Neural progenitor cell (in vitro differentiated cells): ENCODE results near the gene NPHP4. TPM values are rescaled to one million over a fixed set of nuclear protein-coding genes. Genes with fewer than 3 reads are reported as not detected.

Source experiments
- DNase-seq: peaks from one replicate; pipeline ENCODE4 v3.0.0-alpha.2; 2016; ENCODE audit warnings: low spot score
- H2AFZ ChIP-seq: fragments of 200-600 bp; sonication (generic); replicated peaks from 2 replicates; pipeline ENCODE4 v1.6.1; 2016; ENCODE audit warnings: antibody characterized with exemption
- H3F3A ChIP-seq: fragments of 200-600 bp; sonication (generic); 2 replicates; pipeline ENCODE4 v1.6.1; 2016; ENCODE audit warnings: antibody characterized with exemption, low read depth
- H3K27ac ChIP-seq: fragments of 200-600 bp; sonication (generic); 2 replicates; pipeline ENCODE4 v1.5.1; 2016; ENCODE audit warnings: mild to moderate bottlenecking
- H3K27me3 ChIP-seq: fragments of 200-600 bp; sonication (generic); 2 replicates; pipeline ENCODE4 v1.6.1; 2016; ENCODE audit warnings: mild to moderate bottlenecking, moderate library complexity
- H3K36me3 ChIP-seq: fragments of 200-600 bp; sonication (generic); 2 replicates; pipeline ENCODE4 v1.5.1; 2016
- H3K4me1 ChIP-seq: fragments of 200-600 bp; sonication (generic); 2 replicates; pipeline ENCODE4 v1.6.1; 2016; ENCODE audit warnings: mixed run types
- H3K4me2 ChIP-seq: fragments of 200-600 bp; sonication (generic); 2 replicates; pipeline ENCODE4 v1.6.1; 2016
- H3K4me3 ChIP-seq: fragments of 200-600 bp; sonication (generic); 2 replicates; pipeline ENCODE4 v1.5.1; 2016
- H3K79me2 ChIP-seq: fragments of 200-600 bp; sonication (generic); 2 replicates; pipeline ENCODE4 v1.6.1; 2016; ENCODE audit warnings: low read depth
- H3K9ac ChIP-seq: fragments of 200-600 bp; sonication (generic); 2 replicates; pipeline ENCODE4 v1.6.1; 2016
- H3K9me3 ChIP-seq: fragments of 200-600 bp; sonication (generic); 2 replicates; pipeline ENCODE4 v1.5.1; 2016; ENCODE audit warnings: low read depth
- H4K20me1 ChIP-seq: fragments of 200-600 bp; sonication (generic); 2 replicates; pipeline ENCODE4 v1.6.1; 2016; ENCODE audit warnings: low read depth
- H3K27ac Mint-ChIP-seq: 3 replicates; pipeline ENCODE4 v1.8.0; 2021; ENCODE audit warnings: mixed read lengths
- H3K27me3 Mint-ChIP-seq: 2 replicates; pipeline ENCODE4 v1.8.0; 2022; ENCODE audit warnings: low read depth, mild to moderate bottlenecking, inconsistent platforms, moderate library complexity, mixed read lengths; ENCODE audit not compliant: insufficient read depth
- H3K36me3 Mint-ChIP-seq: 3 replicates; pipeline ENCODE4 v1.8.0; 2021; ENCODE audit warnings: mixed read lengths
- H3K4me1 Mint-ChIP-seq: 3 replicates; pipeline ENCODE4 v1.8.0; 2021; ENCODE audit warnings: mixed read lengths
- H3K4me3 Mint-ChIP-seq: 3 replicates; pipeline ENCODE4 v1.8.0; 2021; ENCODE audit warnings: mild to moderate bottlenecking, moderate library complexity, mixed read lengths
- H3K9me3 Mint-ChIP-seq: 3 replicates; pipeline ENCODE4 v1.8.0; 2020; ENCODE audit warnings: mixed read lengths
- CTCF ChIP-seq: fragments of 200-600 bp; sonication (generic); IDR thresholded peaks from 2 replicates; pipeline ENCODE4 v1.5.1; 2017; ENCODE audit warnings: antibody characterized with exemption, mild to moderate bottlenecking
- EZH2 ChIP-seq: fragments of 200-600 bp; sonication (generic); IDR thresholded peaks from 2 replicates; pipeline ENCODE4 v1.6.1; 2017; ENCODE audit warnings: antibody characterized with exemption, mild to moderate bottlenecking, moderate library complexity
- EZH2phosphoT487 ChIP-seq: fragments of 200-600 bp; sonication (generic); IDR thresholded peaks from 2 replicates; pipeline ENCODE4 v1.6.1; 2017; ENCODE audit warnings: antibody characterized with exemption
- total RNA-seq: library from RNA; depleted of rRNA; stranded (reverse); fragments of >200 nt; gene quantifications from 2 replicates; pipeline ENCODE4 v1.2.3, GENCODE V29; 2015; ENCODE audit warnings: low replicate concordance

NPHP4 gene
- total RNA-seq, 1 donor from 2014 or later: 8.9 TPM

- H3K27ac ChIP-seq: no peak overlapping the region
- no peak overlapping the region for H3K4me3 Mint-ChIP-seq
- H3K9me3 ChIP-seq: no peaks in the 10 kb centered on the region
- H3K79me2 ChIP-seq: no peaks in the 10 kb centered on the region
- no peaks in the 10 kb centered on the region for H3K36me3 ChIP-seq
- no peak overlapping the region for H3K4me2 ChIP-seq
- no peaks in the 10 kb centered on the region for H3K9me3 Mint-ChIP-seq
- H3K27me3 ChIP-seq: no peaks in the 10 kb centered on the region
- peaks cover 4% of the 10 kb centered on the region for H3K36me3 Mint-ChIP-seq
- H4K20me1 ChIP-seq: peaks cover 7% of the 10 kb centered on the region
- H3K4me1 Mint-ChIP-seq: peaks cover 28% of the 10 kb centered on the region
- TF ChIP-seq EZH2phosphoT487: no peak
- no peak for TF ChIP-seq CTCF
- TF ChIP-seq EZH2: no peak
- H3K27ac Mint-ChIP-seq: no peak overlapping the region
- H3K4me3 ChIP-seq: no peak overlapping the region
- H3K4me1 ChIP-seq: peaks cover 5% of the 10 kb centered on the region
- H2AFZ ChIP-seq: no peak overlapping the region
- no peak for DNase-seq
- peaks cover 4% of the 10 kb centered on the region for H3F3A ChIP-seq
- H3K27me3 Mint-ChIP-seq: peaks cover 2% of the 10 kb centered on the region
- H3K9ac ChIP-seq: no peak overlapping the region
Observed at GRCh38 chr1:5918275-5918649, 74.0 kb downstream of the NPHP4 start.

- Mint-ChIP-seq H3K4me1 (peaks cover 30% of the 10 kb centered on the region), H3K4me3 (no peak overlapping the region), H3K27ac (peak overlapping the region; percentile 54), H3K36me3 (peaks cover 4% of the 10 kb centered on the region), H3K27me3 (peaks cover 2% of the 10 kb centered on the region), H3K9me3 (no peaks in the 10 kb centered on the region)
- Histone ChIP-seq H3K36me3 (no peaks in the 10 kb centered on the region), H3K4me2 (no peak overlapping the region), H2AFZ (no peak overlapping the region), H4K20me1 (peaks cover 1% of the 10 kb centered on the region), H3K9me3 (no peaks in the 10 kb centered on the region), H3K27me3 (no peaks in the 10 kb centered on the region), H3F3A (no peaks in the 10 kb centered on the region), H3K79me2 (no peaks in the 10 kb centered on the region), H3K4me3 (no peak overlapping the region), H3K27ac (no peak overlapping the region), H3K9ac (no peak overlapping the region), H3K4me1 (no peaks in the 10 kb centered on the region)
- DNase-seq: no peak
- TF ChIP-seq EZH2: no peak
- TF ChIP-seq EZH2phosphoT487: no peak
- TF ChIP-seq CTCF: no peak
Observed at GRCh38 chr1:5917591-5918274, 74.5 kb downstream of the NPHP4 start.

- Histone ChIP-seq H3K9ac (no peak overlapping the region), H3K4me1 (no peaks in the 10 kb centered on the region)
- H3K27ac Mint-ChIP-seq: no peak overlapping the region
Observed at GRCh38 chr1:5917281-5917590, 75.0 kb downstream of the NPHP4 start.

More at GRCh38 chr1:5917281-5917590, 75.0 kb downstream of the NPHP4 start:
- TF ChIP-seq CTCF: no peak
- no peak for TF ChIP-seq EZH2
- TF ChIP-seq EZH2phosphoT487: no peak
- no peak for DNase-seq
- no peaks in the 10 kb centered on the region for H3K79me2 ChIP-seq
- Mint-ChIP-seq H3K9me3 (no peaks in the 10 kb centered on the region), H3K4me3 (no peak overlapping the region), H3K27me3 (peaks cover 2% of the 10 kb centered on the region), H3K4me1 (peaks cover 30% of the 10 kb centered on the region), H3K36me3 (peaks cover 4% of the 10 kb centered on the region)
- no peak overlapping the region for H3K27ac ChIP-seq
- no peaks in the 10 kb centered on the region for H3F3A ChIP-seq
- H3K9me3 ChIP-seq: no peaks in the 10 kb centered on the region
- no peak overlapping the region for H3K4me3 ChIP-seq
- H2AFZ ChIP-seq: no peak overlapping the region
- H3K36me3 ChIP-seq: no peaks in the 10 kb centered on the region
- H4K20me1 ChIP-seq: no peaks in the 10 kb centered on the region
- no peak overlapping the region for H3K4me2 ChIP-seq
- H3K27me3 ChIP-seq: no peaks in the 10 kb centered on the region
